HepG2 (cell line): ENCODE results near the gene ATG3. TPM values are rescaled to one million over a fixed set of nuclear protein-coding genes. Genes with fewer than 3 reads are reported as not detected.

Experiments used
- ATAC-seq: fragments of 200-7000 bp; cut with Tn5 transposase; 3 replicates; pipeline ENCODE4 v1.9.1; 2020; ENCODE audit warnings: mild to moderate bottlenecking, moderate library complexity
- BruUV-seq: library from RNA; stranded (reverse); fragments of 400-500 nt; replicated peaks from 2 replicates; lab custom pipeline; 2021; lab: Mats Ljungman, UMichigan
- CTCF ChIA-PET: fragments of 300-600 bp; formaldehyde crosslinking; extraction: SDS; loops from one replicate; lab custom pipeline; 2021; ENCODE audit warnings: low total read pairs, inconsistent platforms, low intra/inter-chr PET ratio; lab: Yijun Ruan, JAX
- POLR2A ChIA-PET: fragments of 350-600 bp; sonication (Branson Sonifier 250); formaldehyde crosslinking; loops from one replicate; lab custom pipeline; 2020; ENCODE audit warnings: antibody characterized with exemption, inconsistent platforms; lab: Yijun Ruan, JAX
- DNase-seq: peaks from one replicate; pipeline ENCODE4 v3.0.0-alpha.2; 2015; ENCODE audit warnings: low spot score
- FAIRE-seq: peaks from 3 replicates; lab custom pipeline; 2011; peaks lifted over from hg19 to GRCh38; lab: Jason Lieb, UNC
- H2AFZ ChIP-seq: one replicate; pipeline ENCODE4 v1.6.1; 2011; ENCODE audit warnings: low read length, inconsistent platforms
- H3K27ac ChIP-seq: fragments of 300-600 bp; 3 replicates; pipeline ENCODE4 v1.8.0; 2011; ENCODE audit warnings: mixed run types, mild to moderate bottlenecking, mixed read lengths, low read length, inconsistent platforms; ENCODE audit not compliant: insufficient read depth; ENCODE audit errors: extremely low read length
- H3K27me3 ChIP-seq, 2 experiments: fragments of 200-600 bp in 1 of 2; 2 replicates in 1 of 2; 3 replicates in 1 of 2; pipeline versions ENCODE4 v1.6.0 to v1.8.0; 2011; ENCODE audit warnings: low read length in 2 of 2, mild to moderate bottlenecking in 2 of 2, moderate library complexity in 2 of 2, inconsistent platforms in 1 of 2; ENCODE audit not compliant: insufficient read depth in 2 of 2, control insufficient read depth in 1 of 2
- H3K36me3 ChIP-seq, 2 experiments: fragments of 200-600 bp in 1 of 2; replicated peaks in 1 of 2; 2 replicates in 1 of 2; 3 replicates in 1 of 2; pipeline versions ENCODE4 v1.5.1 to v1.8.0; 2011; ENCODE audit warnings: low read length in 2 of 2, inconsistent platforms in 1 of 2; ENCODE audit not compliant: insufficient read depth in 2 of 2, control insufficient read depth in 1 of 2
- H3K4me1 ChIP-seq: 2 replicates; pipeline ENCODE4 v1.5.1; 2012; ENCODE audit warnings: low read length, inconsistent platforms; ENCODE audit not compliant: insufficient read depth
- H3K4me2 ChIP-seq: 2 replicates; pipeline ENCODE4 v1.6.0; 2011; ENCODE audit warnings: low read depth, low read length, inconsistent platforms
- H3K4me3 ChIP-seq, 3 experiments: fragments of 200-600 bp in 1 of 3; sonication (generic), shearing (Covaris generic) in 1 of 3; replicated peaks in 1 of 3; 2 replicates each; pipeline ENCODE4 v1.5.1; 2011 to 2016; ENCODE audit warnings: low read length in 3 of 3, inconsistent platforms in 2 of 3, low read depth in 2 of 3, mild to moderate bottlenecking in 2 of 3, control low read depth in 1 of 3, mixed read lengths in 1 of 3; ENCODE audit not compliant: insufficient read depth in 1 of 3
- H3K79me2 ChIP-seq: one replicate; pipeline ENCODE4 v1.6.1; 2011; ENCODE audit warnings: low read length, inconsistent platforms; ENCODE audit not compliant: insufficient read depth
- H3K9ac ChIP-seq: 2 replicates; pipeline ENCODE4 v1.6.0; 2011; ENCODE audit warnings: mild to moderate bottlenecking, low read depth, low read length, inconsistent platforms; ENCODE audit not compliant: insufficient read depth
- H3K9me3 ChIP-seq: 2 replicates; pipeline ENCODE4 v1.5.1; 2012; ENCODE audit warnings: mild to moderate bottlenecking, low read length
- H4K20me1 ChIP-seq: 2 replicates; pipeline ENCODE4 v1.6.0; 2011; ENCODE audit warnings: inconsistent platforms, mild to moderate bottlenecking, low read length, moderate library complexity; ENCODE audit not compliant: insufficient read depth
- GMEB1 ChIP-seq: sonication (generic); formaldehyde crosslinking; IDR thresholded peaks from 2 replicates; pipeline ENCODE4 v1.5.1; 2020; ENCODE audit warnings: missing genetic modification reagents, mild to moderate bottlenecking, borderline replicate concordance
- GMEB2 ChIP-seq: IDR thresholded peaks from 2 replicates; pipeline ENCODE4 v1.6.1; 2016; ENCODE audit warnings: missing biosample characterization, missing genetic modification reagents, low read depth
- HHEX ChIP-seq: IDR thresholded peaks from 2 replicates; pipeline ENCODE4 v1.6.1; 2016; ENCODE audit warnings: control low read depth
- HMGXB4 ChIP-seq, 2 experiments: sonication (generic) in 1 of 2; formaldehyde crosslinking in 1 of 2; IDR thresholded peaks; 2 replicates each; pipeline versions ENCODE4 v1.4.0 to v1.6.1; 2018 to 2020; ENCODE audit warnings: missing genetic modification reagents in 2 of 2, borderline replicate concordance in 1 of 2, low read depth in 1 of 2, mild to moderate bottlenecking in 1 of 2, missing biosample characterization in 1 of 2
- NCOA1 ChIP-seq: sonication (generic); formaldehyde crosslinking; IDR thresholded peaks from 2 replicates; pipeline ENCODE4 v1.9.0; 2021; ENCODE audit warnings: missing genetic modification reagents
- NFKB2 ChIP-seq: sonication (generic); formaldehyde crosslinking; IDR thresholded peaks from 2 replicates; pipeline ENCODE4 v1.4.0; 2020; ENCODE audit warnings: missing genetic modification reagents, borderline replicate concordance
- PRDM10 ChIP-seq: sonication (generic); formaldehyde crosslinking; IDR thresholded peaks from 2 replicates; pipeline ENCODE4 v1.4.0; 2020; ENCODE audit warnings: low read depth, missing genetic modification reagents
- RXRA ChIP-seq: sonication (generic); formaldehyde crosslinking; IDR thresholded peaks from 2 replicates; pipeline ENCODE4 v1.5.1; 2020; ENCODE audit warnings: missing genetic modification reagents
- TSC22D2 ChIP-seq: sonication (generic); formaldehyde crosslinking; IDR thresholded peaks from 2 replicates; pipeline ENCODE4 v1.5.1; 2020; ENCODE audit warnings: missing genetic modification reagents, mild to moderate bottlenecking, borderline replicate concordance
- YY1 ChIP-seq: IDR thresholded peaks from 2 replicates; pipeline ENCODE4 v1.6.1; 2011; ENCODE audit warnings: low read length, low read depth, moderate library complexity, mild to moderate bottlenecking; ENCODE audit not compliant: insufficient read depth, insufficient replicate concordance
- ZNF232 ChIP-seq: sonication (generic); formaldehyde crosslinking; IDR thresholded peaks from 2 replicates; pipeline ENCODE4 v1.4.0; 2020; ENCODE audit warnings: missing genetic modification reagents, borderline replicate concordance
- ZNF615 ChIP-seq: sonication (generic); formaldehyde crosslinking; IDR thresholded peaks from 2 replicates; pipeline ENCODE4 v1.5.0; 2020; ENCODE audit warnings: mild to moderate bottlenecking, missing genetic modification reagents, borderline replicate concordance
- WGBS: methylation state at CpG from one replicate; pipeline ENCODE4 v1.1.6; 2017; ENCODE audit warnings: low lambda C conversion rate; 5-methylcytosine and 5-hydroxymethylcytosine counted together
- in situ Hi-C: cut with HindIII; loops from 2 replicates; pipeline ENCODE4 v1.10.0; 2017; ENCODE audit warnings: low pct_unique_long_range_greater_than_20kb; ENCODE audit not compliant: extremely low pct_ligation_motif_present
- intact Hi-C: fragments of 100-400 bp; cut with micrococcal nuclease; formaldehyde crosslinking; loops from one replicate; pipeline ENCODE4 v1.10.0; 2022; ENCODE audit not compliant: unreplicated experiment
- polyA plus RNA-seq, 8 experiments: library from polyadenylated mRNA; depleted of rRNA in 3 of 8; stranded (reverse) in 7 of 8; unstranded in 1 of 8; fragments of >200 nt; fragmentation: Illumina TruSeq in 4 of 8; extraction: Trizol in 4 of 8; gene quantifications; 2 replicates each; pipeline versions ENCODE4 v1.2.1 to v1.2.3, GENCODE V29; 2011 to 2016; ENCODE audit warnings: low read depth in 4 of 8, missing spikeins in 1 of 8, mixed read lengths in 1 of 8; ENCODE audit not compliant: insufficient read depth in 1 of 8
- total RNA-seq, 5 experiments: library from RNA; depleted of rRNA; stranded (reverse); fragments of >200 nt; fragmentation: Illumina TruSeq; extraction: Trizol; gene quantifications; 2 replicates each; pipeline ENCODE4 v1.2.3, GENCODE V29; 2016; ENCODE audit warnings: low read depth in 1 of 5

The ATG3 gene
- total and polyA plus RNA-seq, 2 of the 13 experiments (the other 11 are each of a cell fraction or from before 2014, with no cell fraction given), result 19.6 to 34.8 TPM

- no peak for TF ChIP-seq NFKB2 (CRISPR knock-in tag)
- TF ChIP-seq YY1, result no peak
- no peak for TF ChIP-seq GMEB1 (CRISPR knock-in tag)
- no peak for TF ChIP-seq HHEX
- TF ChIP-seq TSC22D2 (CRISPR knock-in tag), result no peak
Observed at GRCh38 chr3:112498914-112499711, 62.6 kb downstream of the ATG3 start, which contains the start of gene BTLA (continued).

- H3K27me3 ChIP-seq, result no peaks in the 10 kb centered on the region
- H3K4me1 ChIP-seq, result no peaks in the 10 kb centered on the region
- H3K36me3 ChIP-seq, result no peaks in the 10 kb centered on the region
- H3K4me2 ChIP-seq, result no peak overlapping the region
- no peak overlapping the region for H3K9ac ChIP-seq
- in situ Hi-C loops, result no loop called here
- BruUV-seq, result no TSS peak
- DNase-seq (no peak), ATAC-seq (no peak), FAIRE-seq (no peak)
- CTCF ChIA-PET, result no interaction called here
- H4K20me1 ChIP-seq, result no peaks in the 10 kb centered on the region
- intact Hi-C loops, result no loop called here
- H3K27ac ChIP-seq, result no peak overlapping the region
- no peaks in the 10 kb centered on the region for H3K79me2 ChIP-seq
- H3K4me3 ChIP-seq, result no peak overlapping the region
- H3K9me3 ChIP-seq, result no peaks in the 10 kb centered on the region
- POLR2A ChIA-PET, result no interaction called here
- 20% methylated on average over 11 of the region's 11 CpGs for WGBS
- H2AFZ ChIP-seq, result no peak overlapping the region
- TF ChIP-seq NCOA1 (CRISPR knock-in tag) (no peak), ZNF615 (CRISPR knock-in tag) (no peak), RXRA (CRISPR knock-in tag) (no peak), PRDM10 (CRISPR knock-in tag) (no peak), HMGXB4 (CRISPR knock-in tag; IDR thresholded peaks at IDR 0.05; ENCODE audit: borderline replicate concordance in 1 of 2, low read depth in 1 of 2) (no peak), GMEB2 (CRISPR knock-in tag) (no peak), ZNF232 (CRISPR knock-in tag) (no peak)
Observed at GRCh38 chr3:112497897-112498548, 63.7 kb downstream of the ATG3 start.
